NCI-H345 treated with DMSO at 0.1 percent for 48 hours (cell line): Measurements from ENCODE around the gene GAGE12H.
"Not testable (repeated sequence)": the region's sequence is repeated elsewhere in the genome, so short reads cannot be mapped to it uniquely, and the experiment has no call there.

Source experiments
- DNase-seq: peaks from one replicate; lab custom pipeline; 2025; ENCODE audit not compliant: unreplicated experiment; lab: John Stamatoyannopoulos, UW

The GAGE12H gene

DNA sequence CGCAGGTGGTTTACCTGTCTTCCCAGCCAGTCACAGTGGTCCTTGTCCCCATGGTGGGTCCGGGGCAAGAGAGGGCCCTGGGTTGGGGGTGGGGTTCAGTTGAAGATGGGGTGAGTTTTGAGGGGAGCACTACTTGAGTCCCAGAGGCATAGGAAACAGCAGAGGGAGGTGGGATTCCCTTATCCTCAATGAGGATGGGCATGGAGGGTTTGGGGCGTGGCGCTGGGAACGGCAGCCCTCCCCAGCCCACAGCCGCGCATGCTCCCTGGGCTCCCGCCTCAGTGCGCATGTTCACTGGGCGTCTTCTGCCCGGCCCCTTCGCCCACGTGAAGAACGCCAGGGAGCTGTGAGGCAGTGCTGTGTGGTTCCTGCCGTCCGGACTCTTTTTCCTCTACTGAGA, at the start of gene GAGE12H:
GAGE12H (plus strand) TSS at position 301 of the 400 bp plus-strand sequence. CDS start 1,155 bp downstream, outside the sequence.
- not testable (repeated sequence) for DNase-seq

- DNase-seq = not testable (repeated sequence)
Observed at GRCh38 chrX:49531877-49532276, 47.9 kb upstream of the GAGE12H start, which contains the start of gene GAGE12C. TSS of gene GAGE12C (plus strand) at chrX:49532177. CDS start at chrX:49533332, 1,155 bp downstream.

DNA sequence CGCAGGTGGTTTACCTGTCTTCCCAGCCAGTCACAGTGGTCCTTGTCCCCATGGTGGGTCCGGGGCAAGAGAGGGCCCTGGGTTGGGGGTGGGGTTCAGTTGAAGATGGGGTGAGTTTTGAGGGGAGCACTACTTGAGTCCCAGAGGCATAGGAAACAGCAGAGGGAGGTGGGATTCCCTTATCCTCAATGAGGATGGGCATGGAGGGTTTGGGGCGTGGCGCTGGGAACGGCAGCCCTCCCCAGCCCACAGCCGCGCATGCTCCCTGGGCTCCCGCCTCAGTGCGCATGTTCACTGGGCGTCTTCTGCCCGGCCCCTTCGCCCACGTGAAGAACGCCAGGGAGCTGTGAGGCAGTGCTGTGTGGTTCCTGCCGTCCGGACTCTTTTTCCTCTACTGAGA, 38.3 kb upstream of the GAGE12H start, which contains the start of gene GAGE12D:
GAGE12D (plus strand) TSS at position 301 of the 400 bp plus-strand sequence. CDS start 1,155 bp downstream, outside the sequence.
- not testable (repeated sequence) for DNase-seq

DNA sequence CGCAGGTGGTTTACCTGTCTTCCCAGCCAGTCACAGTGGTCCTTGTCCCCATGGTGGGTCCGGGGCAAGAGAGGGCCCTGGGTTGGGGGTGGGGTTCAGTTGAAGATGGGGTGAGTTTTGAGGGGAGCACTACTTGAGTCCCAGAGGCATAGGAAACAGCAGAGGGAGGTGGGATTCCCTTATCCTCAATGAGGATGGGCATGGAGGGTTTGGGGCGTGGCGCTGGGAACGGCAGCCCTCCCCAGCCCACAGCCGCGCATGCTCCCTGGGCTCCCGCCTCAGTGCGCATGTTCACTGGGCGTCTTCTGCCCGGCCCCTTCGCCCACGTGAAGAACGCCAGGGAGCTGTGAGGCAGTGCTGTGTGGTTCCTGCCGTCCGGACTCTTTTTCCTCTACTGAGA, 28.8 kb upstream of the GAGE12H start, which contains the start of gene GAGE12E:
GAGE12E (plus strand) TSS at position 301 of the 400 bp plus-strand sequence. CDS start 1,155 bp downstream, outside the sequence.
- not testable (repeated sequence) for DNase-seq

DNA sequence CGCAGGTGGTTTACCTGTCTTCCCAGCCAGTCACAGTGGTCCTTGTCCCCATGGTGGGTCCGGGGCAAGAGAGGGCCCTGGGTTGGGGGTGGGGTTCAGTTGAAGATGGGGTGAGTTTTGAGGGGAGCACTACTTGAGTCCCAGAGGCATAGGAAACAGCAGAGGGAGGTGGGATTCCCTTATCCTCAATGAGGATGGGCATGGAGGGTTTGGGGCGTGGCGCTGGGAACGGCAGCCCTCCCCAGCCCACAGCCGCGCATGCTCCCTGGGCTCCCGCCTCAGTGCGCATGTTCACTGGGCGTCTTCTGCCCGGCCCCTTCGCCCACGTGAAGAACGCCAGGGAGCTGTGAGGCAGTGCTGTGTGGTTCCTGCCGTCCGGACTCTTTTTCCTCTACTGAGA, 19.2 kb upstream of the GAGE12H start, which contains the start of gene GAGE12F:
GAGE12F (plus strand) TSS at position 301 of the 400 bp plus-strand sequence. CDS start 1,155 bp downstream, outside the sequence.
- DNase-seq = not testable (repeated sequence)

GRCh38 chrX:49568728-49569127, 11.0 kb upstream of the GAGE12H start:
- DNase-seq = not testable (repeated sequence)

GRCh38 chrX:49569152-49569551, 10.6 kb upstream of the GAGE12H start:
- DNase-seq = not testable (repeated sequence)

DNA sequence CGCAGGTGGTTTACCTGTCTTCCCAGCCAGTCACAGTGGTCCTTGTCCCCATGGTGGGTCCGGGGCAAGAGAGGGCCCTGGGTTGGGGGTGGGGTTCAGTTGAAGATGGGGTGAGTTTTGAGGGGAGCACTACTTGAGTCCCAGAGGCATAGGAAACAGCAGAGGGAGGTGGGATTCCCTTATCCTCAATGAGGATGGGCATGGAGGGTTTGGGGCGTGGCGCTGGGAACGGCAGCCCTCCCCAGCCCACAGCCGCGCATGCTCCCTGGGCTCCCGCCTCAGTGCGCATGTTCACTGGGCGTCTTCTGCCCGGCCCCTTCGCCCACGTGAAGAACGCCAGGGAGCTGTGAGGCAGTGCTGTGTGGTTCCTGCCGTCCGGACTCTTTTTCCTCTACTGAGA, 9.6 kb upstream of the GAGE12H start, which contains the start of gene GAGE12G:
GAGE12G (plus strand) TSS at position 301 of the 400 bp plus-strand sequence. CDS start 1,155 bp downstream, outside the sequence.
- DNase-seq = not testable (repeated sequence)

GRCh38 chrX:49589196-49589595, 9.4 kb downstream of the GAGE12H start, which contains the start of gene GAGE2A:
TSS of gene GAGE2A (plus strand) at chrX:49589496. CDS start at chrX:49590651, 1,155 bp downstream.
- not testable (repeated sequence) for DNase-seq

- not testable (repeated sequence) for DNase-seq
Observed at GRCh38 chrX:49589769-49590478, 10.2 kb downstream of the GAGE12H start.

- DNase-seq = not testable (repeated sequence)
Observed at GRCh38 chrX:49590488-49590887, 10.7 kb downstream of the GAGE12H start.

DNA sequence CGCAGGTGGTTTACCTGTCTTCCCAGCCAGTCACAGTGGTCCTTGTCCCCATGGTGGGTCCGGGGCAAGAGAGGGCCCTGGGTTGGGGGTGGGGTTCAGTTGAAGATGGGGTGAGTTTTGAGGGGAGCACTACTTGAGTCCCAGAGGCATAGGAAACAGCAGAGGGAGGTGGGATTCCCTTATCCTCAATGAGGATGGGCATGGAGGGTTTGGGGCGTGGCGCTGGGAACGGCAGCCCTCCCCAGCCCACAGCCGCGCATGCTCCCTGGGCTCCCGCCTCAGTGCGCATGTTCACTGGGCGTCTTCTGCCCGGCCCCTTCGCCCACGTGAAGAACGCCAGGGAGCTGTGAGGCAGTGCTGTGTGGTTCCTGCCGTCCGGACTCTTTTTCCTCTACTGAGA, 19.0 kb downstream of the GAGE12H start, which contains the start of gene GAGE1:
GAGE1 (plus strand) TSS at position 301 of the 400 bp plus-strand sequence. CDS start 1,155 bp downstream, outside the sequence.
- not testable (repeated sequence) for DNase-seq

- DNase-seq = no peak
Observed at GRCh38 chrX:49610718-49611310, 31.1 kb downstream of the GAGE12H start.

- no peak for DNase-seq
Observed at GRCh38 chrX:49618574-49618973, 38.8 kb downstream of the GAGE12H start.

GRCh38 chrX:49627086-49627777, 47.5 kb downstream of the GAGE12H start:
- no peak for DNase-seq
